22Rv1 (cell line): Measurements from ENCODE around the gene ANGPTL1.
"Not testable (repeated sequence)": the region's sequence is repeated elsewhere in the genome, so short reads cannot be mapped to it uniquely, and the experiment has no call there.

Experiments
- H3K27ac ChIP-seq: fragments of 450-650 bp; 2 replicates; pipeline ENCODE4 v1.5.1; 2017
- CTCF ChIP-seq: fragments of 450-650 bp; IDR thresholded peaks from 2 replicates; pipeline ENCODE4 v1.5.1; 2017; ENCODE audit warnings: mild to moderate bottlenecking
- ZFX ChIP-seq: fragments of 450-650 bp; IDR thresholded peaks from 2 replicates; pipeline ENCODE4 v1.6.1; 2017; ENCODE audit warnings: antibody characterized with exemption, borderline replicate concordance

ANGPTL1 gene

GRCh38 chr1:178868706-178869105, 2.2 kb downstream of the ANGPTL1 start:
- TF ChIP-seq ZFX, result no peak
- no peak for TF ChIP-seq CTCF
- H3K27ac ChIP-seq, result no peak overlapping the region

- TF ChIP-seq ZFX (no peak), CTCF (no peak)
- H3K27ac ChIP-seq, result no peak overlapping the region
These were observed 3.2 kb downstream of the ANGPTL1 start for GRCh38 chr1:178867670-178868069.

GRCh38 chr1:178864326-178864725, 6.6 kb downstream of the ANGPTL1 start:
- TF ChIP-seq CTCF (no peak), ZFX (no peak)
- H3K27ac ChIP-seq, result no peak overlapping the region

- TF ChIP-seq ZFX (no peak), CTCF (no peak)
- no peak overlapping the region for H3K27ac ChIP-seq
These were observed 8.0 kb downstream of the ANGPTL1 start for GRCh38 chr1:178862864-178863263.

- no peak overlapping the region for H3K27ac ChIP-seq
- TF ChIP-seq ZFX (no peak), CTCF (no peak)
These were observed 8.5 kb downstream of the ANGPTL1 start for GRCh38 chr1:178862416-178862815.

- TF ChIP-seq ZFX (no peak), CTCF (no peak)
- H3K27ac ChIP-seq, result no peak overlapping the region
These were observed 13.8 kb downstream of the ANGPTL1 start for GRCh38 chr1:178857126-178857525.

GRCh38 chr1:178849918-178850317, 21.0 kb downstream of the ANGPTL1 start:
- H3K27ac ChIP-seq, result no peak overlapping the region
- no peak for TF ChIP-seq ZFX
- no peak for TF ChIP-seq CTCF

GRCh38 chr1:178847919-178848318, 23.0 kb downstream of the ANGPTL1 start:
- H3K27ac ChIP-seq, result not testable (repeated sequence)
